ENCODE results near the gene RSPH1. TPM values are rescaled to one million over a fixed set of nuclear protein-coding genes. Genes with fewer than 3 reads are reported as not detected.

The RSPH1 gene
- total RNA-seq, 1 experiment from 2014 or later, result 1.5 TPM

DNA sequence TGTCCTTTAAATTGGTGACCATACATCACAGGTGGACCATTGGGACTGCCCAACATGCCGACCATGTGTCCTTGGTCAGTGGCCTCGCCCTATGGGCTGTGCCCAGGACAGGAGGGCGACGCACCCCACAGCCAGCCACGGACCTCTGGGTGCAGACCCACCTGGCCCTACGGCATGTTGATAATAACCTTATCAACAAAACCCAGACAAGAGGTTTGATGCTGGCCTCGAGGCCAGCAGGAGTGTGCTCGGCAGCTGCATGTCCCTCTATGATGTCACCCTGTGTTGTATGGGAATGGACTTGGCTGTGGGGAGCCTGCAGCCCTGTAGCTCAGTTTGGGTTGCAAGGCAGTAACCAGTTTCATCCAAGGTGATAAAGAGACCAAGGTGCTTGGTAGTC, 49.7 kb upstream of the RSPH1 start:
- Histone ChIP-seq H3K9me3 (ENCODE audit: control insufficient read depth in 1 of 2, insufficient read depth in 1 of 2, low read depth in 1 of 2, low read length in 2 of 2) (no peaks in the 10 kb centered on the region), H3K4me3 (replicated peaks in 1 of 2; ENCODE audit: low read depth in 1 of 2, low read length in 2 of 2) (no peak overlapping the region), H3K27ac (ENCODE audit: low read depth, low read length) (no peak overlapping the region), H2AFZ (ENCODE audit: low read depth, low read length, poor library complexity, severe bottlenecking) (no peak overlapping the region), H3K27me3 (ENCODE audit: insufficient read depth, low read length) (no peaks in the 10 kb centered on the region), H3K9ac (ENCODE audit: low read length) (no peak overlapping the region), H3K36me3 (ENCODE audit: control insufficient read depth in 1 of 2, insufficient read depth in 2 of 2, low read length in 2 of 2) (no peaks in the 10 kb centered on the region; a peak in 1 of 4 replicates), H4K20me1 (ENCODE audit: insufficient read depth) (no peaks in the 10 kb centered on the region), H3K9me2 (ENCODE audit: insufficient read depth) (no peaks in the 10 kb centered on the region), H3K4me1 (ENCODE audit: control insufficient read depth in 1 of 2, insufficient read depth in 2 of 2, low read length in 2 of 2) (no peaks in the 10 kb centered on the region), H3K4me2 (ENCODE audit: low read length) (no peak overlapping the region), H3K79me2 (ENCODE audit: insufficient read depth, low read length) (no peaks in the 10 kb centered on the region)
- ChIA-PET CTCF (no interaction called here), RAD21 (ENCODE audit: low non-redundant PET in 1 of 2, low total read pairs in 2 of 2, uncharacterized antibody in 2 of 2, unreplicated experiment in 2 of 2) (no interaction called here), POLR2A (no interaction called here)
- no peak for TF ChIP-seq EGR1 (IDR thresholded peaks at IDR 0.05; ENCODE audit: low read depth)
- TF ChIP-seq CBX3 (IDR thresholded peaks at IDR 0.05; ENCODE audit: low read depth), result no peak
- TF ChIP-seq, protein P1, sequence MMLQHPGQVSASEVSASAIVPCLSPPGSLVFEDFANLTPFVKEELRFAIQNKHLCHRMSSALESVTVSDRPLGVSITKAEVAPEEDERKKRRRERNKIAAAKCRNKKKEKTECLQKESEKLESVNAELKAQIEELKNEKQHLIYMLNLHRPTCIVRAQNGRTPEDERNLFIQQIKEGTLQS (IDR thresholded peaks at IDR 0.05), result no peak
- TF ChIP-seq FOSL1 (IDR thresholded peaks at IDR 0.05; ENCODE audit: low read depth), result no peak
- DNase-seq (ENCODE audit: low read depth, low spot score) (no peak), ATAC-seq (no peak)
- no TSS peak for BruUV-seq (replicated peaks)
- intact Hi-C loops (cut with micrococcal nuclease), result no loop called here

- no TSS peak for BruUV-seq (replicated peaks)
- DNase-seq (ENCODE audit: low read depth, low spot score) (no peak), ATAC-seq (no peak)
- Histone ChIP-seq H3K9ac (ENCODE audit: low read length) (no peak overlapping the region), H3K27ac (ENCODE audit: low read depth, low read length) (no peak overlapping the region), H2AFZ (ENCODE audit: low read depth, low read length, poor library complexity, severe bottlenecking) (no peak overlapping the region), H3K4me2 (ENCODE audit: low read length) (no peak overlapping the region), H3K27me3 (ENCODE audit: insufficient read depth, low read length) (no peaks in the 10 kb centered on the region), H4K20me1 (ENCODE audit: insufficient read depth) (no peaks in the 10 kb centered on the region), H3K9me2 (ENCODE audit: insufficient read depth) (no peaks in the 10 kb centered on the region), H3K4me3 (replicated peaks in 1 of 2; ENCODE audit: low read depth in 1 of 2, low read length in 2 of 2) (no peak overlapping the region), H3K36me3 (ENCODE audit: control insufficient read depth in 1 of 2, insufficient read depth in 2 of 2, low read length in 2 of 2) (no peaks in the 10 kb centered on the region; a peak in 1 of 4 replicates), H3K9me3 (ENCODE audit: control insufficient read depth in 1 of 2, insufficient read depth in 1 of 2, low read depth in 1 of 2, low read length in 2 of 2) (no peaks in the 10 kb centered on the region), H3K79me2 (ENCODE audit: insufficient read depth, low read length) (no peaks in the 10 kb centered on the region), H3K4me1 (ENCODE audit: control insufficient read depth in 1 of 2, insufficient read depth in 2 of 2, low read length in 2 of 2) (no peaks in the 10 kb centered on the region)
- POLR2A ChIA-PET, result no interaction called here
- CTCF ChIA-PET, result no interaction called here
- intact Hi-C loops (cut with micrococcal nuclease), result no loop called here
- RAD21 ChIA-PET (ENCODE audit: low non-redundant PET in 1 of 2, low total read pairs in 2 of 2, uncharacterized antibody in 2 of 2, unreplicated experiment in 2 of 2), result no interaction called here
- no peak for TF ChIP-seq RAD21 (IDR thresholded peaks at IDR 0.05; ENCODE audit: low read depth)
- TF ChIP-seq, protein P2, sequence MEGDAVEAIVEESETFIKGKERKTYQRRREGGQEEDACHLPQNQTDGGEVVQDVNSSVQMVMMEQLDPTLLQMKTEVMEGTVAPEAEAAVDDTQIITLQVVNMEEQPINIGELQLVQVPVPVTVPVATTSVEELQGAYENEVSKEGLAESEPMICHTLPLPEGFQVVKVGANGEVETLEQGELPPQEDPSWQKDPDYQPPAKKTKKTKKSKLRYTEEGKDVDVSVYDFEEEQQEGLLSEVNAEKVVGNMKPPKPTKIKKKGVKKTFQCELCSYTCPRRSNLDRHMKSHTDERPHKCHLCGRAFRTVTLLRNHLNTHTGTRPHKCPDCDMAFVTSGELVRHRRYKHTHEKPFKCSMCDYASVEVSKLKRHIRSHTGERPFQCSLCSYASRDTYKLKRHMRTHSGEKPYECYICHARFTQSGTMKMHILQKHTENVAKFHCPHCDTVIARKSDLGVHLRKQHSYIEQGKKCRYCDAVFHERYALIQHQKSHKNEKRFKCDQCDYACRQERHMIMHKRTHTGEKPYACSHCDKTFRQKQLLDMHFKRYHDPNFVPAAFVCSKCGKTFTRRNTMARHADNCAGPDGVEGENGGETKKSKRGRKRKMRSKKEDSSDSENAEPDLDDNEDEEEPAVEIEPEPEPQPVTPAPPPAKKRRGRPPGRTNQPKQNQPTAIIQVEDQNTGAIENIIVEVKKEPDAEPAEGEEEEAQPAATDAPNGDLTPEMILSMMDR (IDR thresholded peaks at IDR 0.05 in 2 of 3, conservative IDR thresholded peaks at IDR 0.05 in 1 of 3; ENCODE audit: borderline replicate concordance in 1 of 3, insufficient read depth in 1 of 3, low read depth in 2 of 3, low read length in 2 of 3), result no peak
- TF ChIP-seq POLR2AphosphoS5 (IDR thresholded peaks at IDR 0.05; ENCODE audit: low read depth, low read length), result no peak
- no peak for TF ChIP-seq FOSL1 (IDR thresholded peaks at IDR 0.05; ENCODE audit: low read depth)
- TF ChIP-seq, protein P1 (IDR thresholded peaks at IDR 0.05), result no peak
- no peak for TF ChIP-seq ZNF274 (IDR thresholded peaks at IDR 0.05; ENCODE audit: low read depth, low read length)
- TF ChIP-seq EZH2phosphoT487 (IDR thresholded peaks at IDR 0.05; ENCODE audit: borderline replicate concordance), result no peak
- TF ChIP-seq, protein P3, sequence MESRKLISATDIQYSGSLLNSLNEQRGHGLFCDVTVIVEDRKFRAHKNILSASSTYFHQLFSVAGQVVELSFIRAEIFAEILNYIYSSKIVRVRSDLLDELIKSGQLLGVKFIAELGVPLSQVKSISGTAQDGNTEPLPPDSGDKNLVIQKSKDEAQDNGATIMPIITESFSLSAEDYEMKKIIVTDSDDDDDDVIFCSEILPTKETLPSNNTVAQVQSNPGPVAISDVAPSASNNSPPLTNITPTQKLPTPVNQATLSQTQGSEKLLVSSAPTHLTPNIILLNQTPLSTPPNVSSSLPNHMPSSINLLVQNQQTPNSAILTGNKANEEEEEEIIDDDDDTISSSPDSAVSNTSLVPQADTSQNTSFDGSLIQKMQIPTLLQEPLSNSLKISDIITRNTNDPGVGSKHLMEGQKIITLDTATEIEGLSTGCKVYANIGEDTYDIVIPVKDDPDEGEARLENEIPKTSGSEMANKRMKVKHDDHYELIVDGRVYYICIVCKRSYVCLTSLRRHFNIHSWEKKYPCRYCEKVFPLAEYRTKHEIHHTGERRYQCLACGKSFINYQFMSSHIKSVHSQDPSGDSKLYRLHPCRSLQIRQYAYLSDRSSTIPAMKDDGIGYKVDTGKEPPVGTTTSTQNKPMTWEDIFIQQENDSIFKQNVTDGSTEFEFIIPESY (IDR thresholded peaks at IDR 0.05; ENCODE audit: extremely low read depth, insufficient replicate concordance, low read length), result no peak
- no peak for TF ChIP-seq SRF (IDR thresholded peaks at IDR 0.05; ENCODE audit: low read depth)
- TF ChIP-seq ZFX (IDR thresholded peaks at IDR 0.05), result no peak
- TF ChIP-seq POLR2A (IDR thresholded peaks at IDR 0.05; ENCODE audit: borderline replicate concordance, extremely low read depth, insufficient read depth, insufficient read length), result no peak
- TF ChIP-seq YY1 (IDR thresholded peaks at IDR 0.05; ENCODE audit: extremely low read depth, insufficient replicate concordance, low read depth, low read length), result no peak
- TF ChIP-seq CEBPB (IDR thresholded peaks at IDR 0.05; ENCODE audit: low read depth), result no peak
- TF ChIP-seq MAX (IDR thresholded peaks at IDR 0.05), result no peak
- no peak for TF ChIP-seq SIN3A (IDR thresholded peaks at IDR 0.05; ENCODE audit: low read depth)
- TF ChIP-seq EGR1 (IDR thresholded peaks at IDR 0.05; ENCODE audit: low read depth), result no peak
- no peak for TF ChIP-seq SP1 (IDR thresholded peaks at IDR 0.05; ENCODE audit: low read depth)
Measured at GRCh38 chr21:42545317-42545716, 49.3 kb upstream of the RSPH1 start.
